Panc1 (cell line): Measurements from ENCODE around the gene ABCB1.

Experiments
- POLR2AphosphoS5 ChIP-seq: IDR thresholded peaks from 2 replicates; pipeline ENCODE4 v1.6.1; 2012; ENCODE audit warnings: mild to moderate bottlenecking, low read depth, low read length, moderate library complexity
- TCF7L2 ChIP-seq: IDR thresholded peaks from 2 replicates; pipeline ENCODE4 v1.6.1; 2011; ENCODE audit warnings: mild to moderate bottlenecking, low read depth, low read length, inconsistent platforms
- TF ChIP-seq, protein P1 (sequence below): fragments of 450-650 bp; IDR thresholded peaks from 2 replicates; pipeline ENCODE4 v1.5.1; 2017; ENCODE audit warnings: mild to moderate bottlenecking
- TF ChIP-seq, protein P2 (sequence below), 2 experiments: IDR thresholded peaks; 2 replicates each; pipeline ENCODE4 v1.6.1; 2011 to 2012; ENCODE audit warnings: low read depth in 2 of 2, control low read depth in 1 of 2, low read length in 1 of 2, mild to moderate bottlenecking in 1 of 2, moderate library complexity in 1 of 2; ENCODE audit not compliant: insufficient read depth in 1 of 2

DNA sequence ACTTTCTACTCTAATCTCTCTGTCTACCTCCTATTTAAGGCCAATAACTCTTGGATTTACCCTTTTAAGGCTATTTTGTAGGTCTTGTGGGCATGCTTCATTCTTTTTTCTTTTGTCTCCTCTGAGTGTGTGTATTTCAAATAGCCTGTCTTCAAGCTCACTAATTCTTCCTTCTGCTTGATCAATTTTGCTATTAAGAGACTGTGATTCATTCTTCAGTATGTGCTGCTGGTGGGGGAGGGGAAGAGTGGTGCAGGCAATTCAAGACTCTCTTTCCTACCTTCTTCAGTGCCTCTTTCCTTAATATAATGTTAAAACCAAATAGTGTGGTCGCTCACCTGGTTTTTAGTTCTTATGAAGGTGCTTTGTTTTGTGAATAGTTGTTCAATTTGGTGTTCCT lies 20.0 kb downstream of the ABCB1 start:
- TF ChIP-seq TCF7L2: no peak
- TF ChIP-seq, protein P1, sequence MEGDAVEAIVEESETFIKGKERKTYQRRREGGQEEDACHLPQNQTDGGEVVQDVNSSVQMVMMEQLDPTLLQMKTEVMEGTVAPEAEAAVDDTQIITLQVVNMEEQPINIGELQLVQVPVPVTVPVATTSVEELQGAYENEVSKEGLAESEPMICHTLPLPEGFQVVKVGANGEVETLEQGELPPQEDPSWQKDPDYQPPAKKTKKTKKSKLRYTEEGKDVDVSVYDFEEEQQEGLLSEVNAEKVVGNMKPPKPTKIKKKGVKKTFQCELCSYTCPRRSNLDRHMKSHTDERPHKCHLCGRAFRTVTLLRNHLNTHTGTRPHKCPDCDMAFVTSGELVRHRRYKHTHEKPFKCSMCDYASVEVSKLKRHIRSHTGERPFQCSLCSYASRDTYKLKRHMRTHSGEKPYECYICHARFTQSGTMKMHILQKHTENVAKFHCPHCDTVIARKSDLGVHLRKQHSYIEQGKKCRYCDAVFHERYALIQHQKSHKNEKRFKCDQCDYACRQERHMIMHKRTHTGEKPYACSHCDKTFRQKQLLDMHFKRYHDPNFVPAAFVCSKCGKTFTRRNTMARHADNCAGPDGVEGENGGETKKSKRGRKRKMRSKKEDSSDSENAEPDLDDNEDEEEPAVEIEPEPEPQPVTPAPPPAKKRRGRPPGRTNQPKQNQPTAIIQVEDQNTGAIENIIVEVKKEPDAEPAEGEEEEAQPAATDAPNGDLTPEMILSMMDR: no peak
- TF ChIP-seq, protein P2, sequence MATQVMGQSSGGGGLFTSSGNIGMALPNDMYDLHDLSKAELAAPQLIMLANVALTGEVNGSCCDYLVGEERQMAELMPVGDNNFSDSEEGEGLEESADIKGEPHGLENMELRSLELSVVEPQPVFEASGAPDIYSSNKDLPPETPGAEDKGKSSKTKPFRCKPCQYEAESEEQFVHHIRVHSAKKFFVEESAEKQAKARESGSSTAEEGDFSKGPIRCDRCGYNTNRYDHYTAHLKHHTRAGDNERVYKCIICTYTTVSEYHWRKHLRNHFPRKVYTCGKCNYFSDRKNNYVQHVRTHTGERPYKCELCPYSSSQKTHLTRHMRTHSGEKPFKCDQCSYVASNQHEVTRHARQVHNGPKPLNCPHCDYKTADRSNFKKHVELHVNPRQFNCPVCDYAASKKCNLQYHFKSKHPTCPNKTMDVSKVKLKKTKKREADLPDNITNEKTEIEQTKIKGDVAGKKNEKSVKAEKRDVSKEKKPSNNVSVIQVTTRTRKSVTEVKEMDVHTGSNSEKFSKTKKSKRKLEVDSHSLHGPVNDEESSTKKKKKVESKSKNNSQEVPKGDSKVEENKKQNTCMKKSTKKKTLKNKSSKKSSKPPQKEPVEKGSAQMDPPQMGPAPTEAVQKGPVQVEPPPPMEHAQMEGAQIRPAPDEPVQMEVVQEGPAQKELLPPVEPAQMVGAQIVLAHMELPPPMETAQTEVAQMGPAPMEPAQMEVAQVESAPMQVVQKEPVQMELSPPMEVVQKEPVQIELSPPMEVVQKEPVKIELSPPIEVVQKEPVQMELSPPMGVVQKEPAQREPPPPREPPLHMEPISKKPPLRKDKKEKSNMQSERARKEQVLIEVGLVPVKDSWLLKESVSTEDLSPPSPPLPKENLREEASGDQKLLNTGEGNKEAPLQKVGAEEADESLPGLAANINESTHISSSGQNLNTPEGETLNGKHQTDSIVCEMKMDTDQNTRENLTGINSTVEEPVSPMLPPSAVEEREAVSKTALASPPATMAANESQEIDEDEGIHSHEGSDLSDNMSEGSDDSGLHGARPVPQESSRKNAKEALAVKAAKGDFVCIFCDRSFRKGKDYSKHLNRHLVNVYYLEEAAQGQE (IDR thresholded peaks at IDR 0.05; ENCODE audit: insufficient read depth in 1 of 2, low read depth in 2 of 2, low read length in 1 of 2): no peak
- no peak for TF ChIP-seq POLR2AphosphoS5
